GM19397 (cell line): Measurements from ENCODE around the gene HOXA6.

ENCODE experiments used
- ATAC-seq: cut with Tn5 transposase; IDR thresholded peaks from one replicate; pipeline ENCODE4 v1.9.1; 2021; ENCODE audit warnings: mild to moderate bottlenecking, moderate library complexity; ENCODE audit not compliant: unreplicated experiment

The HOXA6 gene

GRCh38 chr7:27152816-27153442 lies 5.4 kb upstream of the HOXA6 start:
- no peak for ATAC-seq

DNA sequence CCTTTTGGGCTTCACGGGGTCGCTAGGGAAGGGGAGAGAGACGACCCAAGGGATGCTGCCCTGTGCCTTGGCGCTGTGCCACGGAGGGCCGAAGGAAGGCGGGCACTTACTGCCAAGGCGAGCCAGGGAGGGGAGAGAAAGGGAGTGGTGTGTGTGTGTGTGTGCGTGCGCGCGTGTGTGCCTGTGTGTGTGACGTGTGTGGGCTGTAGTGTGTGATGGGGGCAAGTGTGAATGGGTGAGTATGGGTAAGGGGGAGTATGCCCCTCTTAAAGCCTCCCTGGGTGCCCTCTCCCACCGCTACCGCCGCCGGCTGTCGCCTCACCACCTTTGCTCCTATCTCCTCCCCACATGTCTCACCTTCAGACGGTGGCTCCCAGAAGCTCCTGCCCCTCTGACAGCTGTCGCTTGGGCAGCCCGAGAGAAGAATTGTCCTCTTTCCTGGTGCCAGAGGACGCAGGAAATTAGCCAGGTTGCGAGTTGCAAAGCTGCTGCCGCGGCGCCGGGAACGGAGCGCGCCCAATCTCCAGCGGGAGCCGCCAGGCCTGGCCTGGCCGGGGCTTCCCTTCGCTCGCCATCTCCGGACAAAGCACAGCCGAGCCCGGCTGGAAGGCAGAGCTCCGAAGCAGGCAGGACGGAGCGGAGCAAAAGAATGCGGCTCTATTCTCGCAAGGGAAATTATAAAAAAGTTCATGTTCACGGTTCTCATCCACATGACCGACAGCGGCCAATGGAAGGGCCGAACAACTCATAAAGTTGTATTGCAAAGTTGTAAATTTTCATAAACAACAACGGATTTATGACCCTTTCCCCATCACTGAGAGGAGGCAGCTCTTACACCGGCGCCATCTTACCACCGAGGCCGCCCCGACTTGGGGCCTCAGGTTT lies 4.6 kb upstream of the HOXA6 start, which contains the start of gene HOXA3:
Gene HOXA3, minus strand, starts transcription at position 653 of the 885 bp plus-strand sequence. CDS start 41,943 bp downstream, outside the sequence.
- ATAC-seq: no peak

GRCh38 chr7:27151341-27151930 lies 3.9 kb upstream of the HOXA6 start:
- no peak for ATAC-seq

GRCh38 chr7:27150568-27151340 lies 3.2 kb upstream of the HOXA6 start:
- peak; percentile 72 for ATAC-seq

- no peak for ATAC-seq
Measured at GRCh38 chr7:27149842-27150567, 2.4 kb upstream of the HOXA6 start.

DNA sequence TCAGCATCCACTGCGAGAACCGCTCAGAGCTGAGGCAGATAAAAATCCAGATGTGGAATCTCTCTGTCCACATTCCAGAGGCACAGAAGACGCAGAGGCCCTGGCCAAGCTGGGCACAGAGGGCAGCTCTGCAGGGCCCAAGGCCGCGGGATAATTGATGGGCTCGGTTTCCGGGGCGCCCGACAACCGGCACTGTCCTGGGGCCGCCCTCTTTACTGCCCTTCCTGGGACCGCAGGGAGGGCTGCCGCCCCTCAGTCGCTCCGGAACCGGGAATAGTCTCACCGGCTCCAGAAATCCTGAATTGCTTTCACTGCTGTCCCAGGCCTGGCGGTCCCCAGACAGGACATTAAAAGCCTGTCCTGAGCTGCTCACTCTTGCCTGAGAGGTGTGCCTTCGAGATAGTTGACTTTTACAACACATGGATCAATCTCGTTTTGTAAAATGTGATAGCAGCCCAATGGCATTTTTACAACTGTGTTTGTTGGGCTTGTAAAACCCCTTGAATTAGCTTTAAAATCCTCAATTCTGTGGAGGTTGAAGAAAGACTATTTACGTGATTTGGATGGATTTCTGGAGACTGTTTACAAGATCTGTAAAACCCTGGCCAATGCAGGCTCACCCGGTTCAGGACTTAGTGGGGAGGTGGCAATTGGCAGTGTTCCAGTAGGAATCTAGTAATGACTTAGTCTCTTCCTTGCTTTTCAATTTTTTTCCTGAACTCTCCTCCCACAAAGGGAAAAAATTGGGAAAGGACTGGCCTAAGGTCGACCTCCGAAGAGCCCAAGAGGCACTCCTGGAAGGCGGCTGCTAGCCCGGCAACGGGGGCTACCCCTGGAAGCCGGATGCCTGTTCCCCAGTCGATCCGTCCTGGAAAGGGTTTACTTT lies 1.4 kb upstream of the HOXA6 start:
- ATAC-seq: no peak

DNA sequence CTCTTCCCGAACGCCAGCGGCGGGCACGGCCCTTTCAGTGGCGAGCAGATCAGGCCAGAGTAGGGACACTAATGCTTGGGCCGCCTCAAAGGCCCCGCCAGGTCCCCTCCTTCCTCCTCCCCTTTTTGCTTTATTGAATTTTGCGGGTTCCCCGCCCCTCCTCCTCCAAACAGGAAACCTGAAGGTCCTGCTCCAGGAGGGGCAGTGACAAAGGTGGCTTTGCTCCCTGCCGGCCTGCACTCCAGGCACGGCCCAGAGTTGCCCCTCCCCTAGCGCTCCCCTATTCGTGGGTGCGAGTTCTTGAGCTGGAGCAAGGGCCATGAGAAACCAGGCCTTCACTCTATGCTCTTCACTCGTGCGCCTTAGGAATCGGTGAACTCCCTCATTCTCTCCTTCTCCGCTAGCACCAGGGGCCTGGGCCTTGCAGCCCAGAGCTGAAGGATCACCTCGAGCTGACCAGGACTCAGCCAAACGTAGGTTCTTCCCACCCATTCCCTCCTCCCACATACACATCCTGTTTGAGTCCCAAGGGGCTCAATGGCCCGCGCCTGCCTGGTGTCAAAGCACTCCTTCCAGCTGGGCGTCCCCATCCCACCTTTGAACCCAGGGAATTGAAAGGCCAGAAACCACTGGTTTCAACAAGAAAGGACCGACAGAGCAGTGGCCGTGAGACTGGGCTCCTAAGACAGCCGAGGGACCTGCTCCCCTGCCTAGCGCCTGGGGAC lies 619 bp upstream of the HOXA6 start:
- no peak for ATAC-seq

- no peak for ATAC-seq
Measured at GRCh38 chr7:27146491-27147198, 929 bp downstream of the HOXA6 start.

DNA sequence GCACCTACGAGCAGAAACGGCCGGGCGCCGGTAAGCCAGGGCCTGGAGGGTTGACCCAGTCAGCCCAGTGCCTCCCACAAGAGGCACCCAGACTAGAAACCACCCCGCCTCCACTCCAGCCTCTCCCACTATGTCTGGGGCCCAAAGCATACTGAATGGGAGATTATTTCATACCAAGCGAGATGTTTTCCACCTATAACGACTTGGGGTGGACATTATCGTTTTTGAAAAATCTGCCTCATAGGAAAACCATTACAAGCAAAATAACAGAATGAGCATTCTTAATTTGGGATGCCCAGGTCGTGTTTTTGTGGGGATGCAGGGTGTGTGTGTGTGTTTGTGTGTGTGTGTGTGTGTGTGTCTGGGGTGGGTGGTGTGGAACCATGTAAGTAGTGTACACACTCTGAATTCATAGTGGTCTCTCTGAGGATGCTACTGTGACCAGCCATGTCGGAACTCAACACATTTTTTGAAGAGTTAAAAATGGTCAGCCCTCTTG lies 1.6 kb downstream of the HOXA6 start:
- no peak for ATAC-seq

- no peak for ATAC-seq
Measured at GRCh38 chr7:27145165-27145913, 2.2 kb downstream of the HOXA6 start.

DNA sequence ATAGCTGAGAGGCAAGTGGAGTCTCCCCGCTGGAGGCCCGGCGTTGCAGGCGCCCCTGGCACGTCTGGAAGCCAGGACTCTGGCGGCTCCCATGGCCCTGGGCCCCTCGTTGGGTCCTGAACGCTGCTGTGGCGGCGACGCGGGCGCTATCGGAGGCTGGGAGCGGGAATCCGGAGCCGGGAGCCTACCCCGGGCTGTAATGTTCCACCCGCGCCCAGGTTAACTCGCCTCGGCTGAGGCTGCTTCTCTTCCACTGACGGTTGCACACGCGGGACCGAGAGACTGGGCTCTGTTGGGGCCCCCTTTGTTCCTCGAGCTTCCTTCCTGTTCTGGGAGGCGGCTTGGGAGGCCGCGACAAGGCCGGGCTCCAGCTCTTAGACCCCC lies 2.8 kb downstream of the HOXA6 start:
- no peak for ATAC-seq

DNA sequence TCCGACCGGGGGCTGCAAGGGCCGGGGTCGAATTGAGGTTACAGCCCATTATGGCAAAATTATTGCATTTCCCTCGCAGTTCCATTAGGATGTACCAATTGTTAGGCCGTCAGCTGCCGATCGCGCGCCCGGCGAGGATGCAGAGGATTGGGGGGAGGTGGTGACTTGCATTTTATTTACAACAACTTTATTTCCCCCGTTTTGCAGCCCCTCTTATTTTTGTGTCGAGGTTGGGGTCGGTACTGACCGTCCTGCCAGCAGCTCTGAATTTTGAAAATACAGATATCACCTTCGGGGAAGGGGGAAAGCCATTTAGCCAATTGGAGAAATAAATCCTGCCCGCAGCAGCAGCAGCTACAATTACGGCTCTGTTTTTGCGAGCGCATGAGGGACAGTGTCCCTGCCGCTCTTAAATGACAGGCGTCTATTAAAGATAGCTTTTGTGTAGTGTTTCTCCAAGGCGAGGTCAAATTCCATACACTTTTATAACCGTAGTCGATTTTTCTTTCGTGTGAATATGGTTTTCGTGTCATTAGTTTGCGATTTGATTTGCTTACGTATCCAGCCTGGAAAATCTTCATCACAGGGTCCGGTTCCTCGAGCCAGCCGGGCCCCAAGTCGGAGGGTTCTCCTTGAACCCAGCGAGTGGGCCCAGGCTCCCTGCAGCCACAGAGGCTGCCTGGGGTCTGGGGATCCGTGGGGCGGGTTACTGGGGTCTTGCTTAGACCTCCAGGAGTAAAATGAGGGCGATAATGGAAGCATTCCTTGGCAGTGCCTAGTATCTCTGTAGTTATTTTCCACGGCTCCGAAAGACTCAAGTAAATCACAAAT lies 3.4 kb downstream of the HOXA6 start:
- ATAC-seq: no peak

- no peak for ATAC-seq
Measured at GRCh38 chr7:27143023-27143949, 4.3 kb downstream of the HOXA6 start, which contains the start of gene HOXA5. Gene HOXA5, minus strand, starts transcription at chr7:27143681. Its CDS starts 74 bp downstream, at chr7:27143607.

- ATAC-seq: no peak
Measured at GRCh38 chr7:27142580-27143022, 5.0 kb downstream of the HOXA6 start.

DNA sequence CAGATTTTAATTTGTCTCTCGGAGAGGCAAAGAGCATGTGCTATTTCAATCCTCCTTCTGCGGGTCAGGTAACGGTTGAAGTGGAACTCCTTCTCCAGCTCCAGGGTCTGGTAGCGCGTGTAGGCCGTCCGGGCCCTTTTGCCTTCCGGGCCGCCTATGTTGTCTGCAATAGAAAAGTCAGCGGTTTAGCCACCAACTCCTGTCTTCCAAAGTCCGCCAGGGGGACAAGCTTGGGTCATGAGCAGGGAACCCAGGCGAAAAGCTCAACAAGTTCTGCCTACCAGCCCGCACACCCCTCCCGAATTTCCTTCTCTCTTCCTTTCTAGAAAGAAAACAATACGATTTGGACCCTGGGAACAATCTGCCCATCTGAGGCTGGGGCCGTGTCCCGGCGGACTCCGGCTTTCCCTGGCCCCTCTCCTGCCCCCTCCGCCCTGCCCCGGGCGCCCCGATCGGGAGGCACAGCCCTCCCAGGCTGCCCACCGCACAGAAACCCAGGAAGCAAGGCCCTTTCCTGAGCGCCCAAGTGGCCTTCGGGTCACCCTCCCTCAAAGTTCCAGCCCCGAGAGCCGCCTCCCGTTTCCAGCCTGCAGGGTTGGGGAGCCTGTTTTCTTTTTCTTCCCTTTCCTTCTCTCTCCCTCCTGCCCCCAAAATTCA lies 5.5 kb downstream of the HOXA6 start:
- no peak for ATAC-seq
